Ureter (tissue), 1 donor: ENCODE data around the gene MAML2. TPM values are rescaled to one million over a fixed set of nuclear protein-coding genes. Genes with fewer than 3 reads are reported as not detected.
A peak's percentile ranks its signal among the peaks of the same experiment; 100 is the strongest.
"Not testable (repeated sequence)": the region's sequence is repeated elsewhere in the genome, so short reads cannot be mapped to it uniquely, and the experiment has no call there.

ENCODE experiments used
- DNase-seq: peaks from one replicate; pipeline ENCODE4 v3.0.0-alpha.2; 2020; ENCODE audit warnings: low spot score
- total RNA-seq: library from RNA; stranded (reverse); gene quantifications from one replicate; pipeline ENCODE4 v1.2.4, GENCODE V29; 2023
- donor health status: DM: yes; HTN: yes; CAD: no.

The MAML2 gene
- total RNA-seq, 1 donor from 2014 or later, result 35.8 TPM

- not testable (repeated sequence) for DNase-seq
Measured at GRCh38 chr11:96271352-96271751, 71.6 kb downstream of the MAML2 start.

- not testable (repeated sequence) for DNase-seq
Measured at GRCh38 chr11:96268527-96268926, 74.5 kb downstream of the MAML2 start.

- DNase-seq, result no peak
Measured at GRCh38 chr11:96267496-96268032, 75.4 kb downstream of the MAML2 start.

- DNase-seq, result no peak
Measured at GRCh38 chr11:96267001-96267495, 75.9 kb downstream of the MAML2 start.

- no peak for DNase-seq
Measured at GRCh38 chr11:96265972-96266371, 77.0 kb downstream of the MAML2 start.

GRCh38 chr11:96265220-96265737, 77.7 kb downstream of the MAML2 start:
- no peak for DNase-seq

- DNase-seq, result no peak
Measured at GRCh38 chr11:96264364-96264763, 78.6 kb downstream of the MAML2 start.

- no peak for DNase-seq
Measured at GRCh38 chr11:96263238-96263763, 79.7 kb downstream of the MAML2 start.

- no peak for DNase-seq
Measured at GRCh38 chr11:96260532-96260931, 82.5 kb downstream of the MAML2 start.

GRCh38 chr11:96260067-96260511, 82.9 kb downstream of the MAML2 start:
- DNase-seq, result no peak

GRCh38 chr11:96259134-96259830, 83.7 kb downstream of the MAML2 start:
- DNase-seq, result no peak

- no peak for DNase-seq
Measured at GRCh38 chr11:96257972-96258934, 84.7 kb downstream of the MAML2 start.

- DNase-seq, result no peak
Measured at GRCh38 chr11:96257036-96257435, 86.0 kb downstream of the MAML2 start.

GRCh38 chr11:96256215-96257011, 86.6 kb downstream of the MAML2 start:
- DNase-seq, result no peak

- DNase-seq, result no peak
Measured at GRCh38 chr11:96254854-96255253, 88.1 kb downstream of the MAML2 start.

- DNase-seq, result no peak
Measured at GRCh38 chr11:96254087-96254486, 88.9 kb downstream of the MAML2 start.

GRCh38 chr11:96246718-96247552, 96.1 kb downstream of the MAML2 start:
- DNase-seq, result no peak

GRCh38 chr11:96242971-96243647, 99.9 kb downstream of the MAML2 start:
- peak; percentile 97 for DNase-seq

- DNase-seq, result no peak
Measured at GRCh38 chr11:96242191-96242847, 100.7 kb downstream of the MAML2 start.
